ENCODE measurements around the gene AGTPBP1. TPM values are rescaled to one million over a fixed set of nuclear protein-coding genes. Genes with fewer than 3 reads are reported as not detected.

Gene AGTPBP1
- polyA plus RNA-seq, 1 of the 3 experiments (the other 2 are of a cell fraction): 3.8 TPM

DNA sequence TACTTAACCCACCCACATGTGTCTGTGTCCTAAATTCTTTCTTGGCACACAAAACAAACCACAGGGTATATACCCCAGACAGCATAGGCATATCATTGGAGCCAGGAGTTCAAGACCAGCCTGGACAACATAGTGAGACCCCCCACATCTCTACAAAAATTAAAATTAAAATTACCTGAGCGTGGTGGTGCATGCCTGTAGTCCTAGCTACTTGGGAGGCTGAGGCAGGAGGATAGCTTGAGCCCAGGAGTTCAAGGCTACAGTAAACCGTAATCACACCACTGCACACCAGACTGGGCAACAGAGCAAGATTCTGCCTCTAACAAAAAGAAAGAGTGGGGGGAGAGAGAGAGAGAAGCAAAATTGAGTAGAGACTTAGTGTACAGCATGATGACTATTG, 4.6 kb upstream of the AGTPBP1 start:
- H3K27me3 ChIP-seq (ENCODE audit: insufficient read depth): no peaks in the 10 kb centered on the region
- no peaks in the 10 kb centered on the region for H4K20me1 ChIP-seq (ENCODE audit: insufficient read depth)
- no peak overlapping the region for H3K4me3 ChIP-seq (ENCODE audit: low read depth in 2 of 2, low read length in 1 of 2)
- no peaks in the 10 kb centered on the region for H3K9me3 ChIP-seq
- H3K9me2 ChIP-seq: no peaks in the 10 kb centered on the region
- H3K27ac ChIP-seq (ENCODE audit: low read depth in 2 of 2, low read length in 1 of 2): no peak overlapping the region
- TF ChIP-seq GATA2 (CRISPR knock-in tag; IDR thresholded peaks at IDR 0.05) (no peak), TEAD4 (IDR thresholded peaks at IDR 0.05; ENCODE audit: borderline replicate concordance, insufficient read depth) (no peak)
- ChIA-PET CTCF (no interaction called here), POLR2A (no interaction called here)
- 62% methylated on average over 2 of the region's 2 CpGs for WGBS (ENCODE audit: low lambda C conversion rate)
- H3K4me2 ChIP-seq: no peak overlapping the region
- H2AFZ ChIP-seq (ENCODE audit: low read depth): no peak overlapping the region
- H3K36me3 ChIP-seq (replicated peaks in 1 of 2; ENCODE audit: control insufficient read depth in 1 of 2, insufficient read depth in 2 of 2, low read length in 1 of 2): no peaks in the 10 kb centered on the region
- no peak for DNase-seq
- no peak overlapping the region for H3K9ac ChIP-seq
- H3K79me2 ChIP-seq (ENCODE audit: insufficient read depth): no peaks in the 10 kb centered on the region
- H3K4me1 ChIP-seq (ENCODE audit: control insufficient read depth in 1 of 2, insufficient read depth in 2 of 2, low read depth in 1 of 2, low read length in 1 of 2): no peaks in the 10 kb centered on the region; a peak in 1 of 4 replicates
- H3F3A ChIP-seq (replicated peaks; ENCODE audit: insufficient read depth): peaks cover 5% of the 10 kb centered on the region

DNA sequence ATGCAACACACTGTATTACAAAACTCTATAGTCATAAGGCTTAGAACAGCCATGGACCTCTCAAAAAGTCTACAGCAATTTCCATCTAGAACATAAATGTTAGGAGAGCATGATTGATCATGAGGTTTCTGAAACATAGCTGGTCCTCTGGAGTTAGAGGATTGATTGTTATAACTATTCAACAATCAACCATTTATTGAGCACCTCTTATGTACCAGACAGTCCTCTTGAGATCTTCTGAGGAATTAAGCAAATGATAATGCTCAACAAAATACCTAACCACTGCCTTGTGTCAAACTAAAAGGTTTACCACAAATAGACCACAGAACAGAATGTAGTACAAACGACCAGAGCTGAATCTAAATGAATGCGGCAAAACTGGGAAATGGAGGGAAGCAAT, 3.4 kb upstream of the AGTPBP1 start:
- Histone ChIP-seq H3K27ac (ENCODE audit: low read depth in 2 of 2, low read length in 1 of 2) (no peak overlapping the region), H3K9me3 (no peaks in the 10 kb centered on the region), H3K4me1 (ENCODE audit: control insufficient read depth in 1 of 2, insufficient read depth in 2 of 2, low read depth in 1 of 2, low read length in 1 of 2) (peaks cover 0 to 4% of the 10 kb centered on the region in 2 experiments; a peak in 1 of 4 replicates), H4K20me1 (ENCODE audit: insufficient read depth) (no peaks in the 10 kb centered on the region), H3K27me3 (ENCODE audit: insufficient read depth) (no peaks in the 10 kb centered on the region), H3K4me2 (no peak overlapping the region), H2AFZ (ENCODE audit: low read depth) (no peak overlapping the region), H3K9me2 (no peaks in the 10 kb centered on the region), H3F3A (replicated peaks; ENCODE audit: insufficient read depth) (peaks cover 5% of the 10 kb centered on the region), H3K79me2 (ENCODE audit: insufficient read depth) (peaks cover 7% of the 10 kb centered on the region; the same call in 1 of the 2 replicates), H3K36me3 (replicated peaks in 1 of 2; ENCODE audit: control insufficient read depth in 1 of 2, insufficient read depth in 2 of 2, low read length in 1 of 2) (no peaks in the 10 kb centered on the region), H3K9ac (no peak overlapping the region), H3K4me3 (ENCODE audit: low read depth in 2 of 2, low read length in 1 of 2) (no peak overlapping the region)
- DNase-seq: no peak
- ChIA-PET CTCF (interaction anchor here (1.3 kb wide), 1 partner anchor 69 kb away, joined by 3 read pairs; no protein-coding TSS in a partner anchor), POLR2A (no interaction called here)
- WGBS (ENCODE audit: low lambda C conversion rate): 83% methylated on average over 2 of the region's 2 CpGs
- no peak for TF ChIP-seq SIN3A (IDR thresholded peaks at IDR 0.05; ENCODE audit: borderline replicate concordance, low read depth, low read length)
- TF ChIP-seq EZH2phosphoT487 (IDR thresholded peaks at IDR 0.05; ENCODE audit: borderline replicate concordance, low read depth): no peak
- no peak for TF ChIP-seq SMC3 (IDR thresholded peaks at IDR 0.05; ENCODE audit: low read depth, low read length)
- TF ChIP-seq JUND (IDR thresholded peaks at IDR 0.05): no peak
- TF ChIP-seq, protein P1, sequence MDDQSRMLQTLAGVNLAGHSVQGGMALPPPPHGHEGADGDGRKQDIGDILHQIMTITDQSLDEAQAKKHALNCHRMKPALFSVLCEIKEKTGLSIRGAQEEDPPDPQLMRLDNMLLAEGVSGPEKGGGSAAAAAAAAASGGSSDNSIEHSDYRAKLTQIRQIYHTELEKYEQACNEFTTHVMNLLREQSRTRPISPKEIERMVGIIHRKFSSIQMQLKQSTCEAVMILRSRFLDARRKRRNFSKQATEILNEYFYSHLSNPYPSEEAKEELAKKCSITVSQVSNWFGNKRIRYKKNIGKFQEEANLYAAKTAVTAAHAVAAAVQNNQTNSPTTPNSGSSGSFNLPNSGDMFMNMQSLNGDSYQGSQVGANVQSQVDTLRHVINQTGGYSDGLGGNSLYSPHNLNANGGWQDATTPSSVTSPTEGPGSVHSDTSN (IDR thresholded peaks at IDR 0.05): no peak
- no peak for TF ChIP-seq MEF2A (IDR thresholded peaks at IDR 0.05; ENCODE audit: borderline replicate concordance, low read depth)
- TF ChIP-seq, protein P2, sequence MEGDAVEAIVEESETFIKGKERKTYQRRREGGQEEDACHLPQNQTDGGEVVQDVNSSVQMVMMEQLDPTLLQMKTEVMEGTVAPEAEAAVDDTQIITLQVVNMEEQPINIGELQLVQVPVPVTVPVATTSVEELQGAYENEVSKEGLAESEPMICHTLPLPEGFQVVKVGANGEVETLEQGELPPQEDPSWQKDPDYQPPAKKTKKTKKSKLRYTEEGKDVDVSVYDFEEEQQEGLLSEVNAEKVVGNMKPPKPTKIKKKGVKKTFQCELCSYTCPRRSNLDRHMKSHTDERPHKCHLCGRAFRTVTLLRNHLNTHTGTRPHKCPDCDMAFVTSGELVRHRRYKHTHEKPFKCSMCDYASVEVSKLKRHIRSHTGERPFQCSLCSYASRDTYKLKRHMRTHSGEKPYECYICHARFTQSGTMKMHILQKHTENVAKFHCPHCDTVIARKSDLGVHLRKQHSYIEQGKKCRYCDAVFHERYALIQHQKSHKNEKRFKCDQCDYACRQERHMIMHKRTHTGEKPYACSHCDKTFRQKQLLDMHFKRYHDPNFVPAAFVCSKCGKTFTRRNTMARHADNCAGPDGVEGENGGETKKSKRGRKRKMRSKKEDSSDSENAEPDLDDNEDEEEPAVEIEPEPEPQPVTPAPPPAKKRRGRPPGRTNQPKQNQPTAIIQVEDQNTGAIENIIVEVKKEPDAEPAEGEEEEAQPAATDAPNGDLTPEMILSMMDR (IDR thresholded peaks at IDR 0.05): no peak
- no peak for TF ChIP-seq RXRA (IDR thresholded peaks at IDR 0.05; ENCODE audit: borderline replicate concordance, low read depth)
- no peak for TF ChIP-seq RAD21 (IDR thresholded peaks at IDR 0.05; ENCODE audit: low read length)
- TF ChIP-seq FOXJ3 (CRISPR knock-in tag; IDR thresholded peaks at IDR 0.05): no peak
- no peak for TF ChIP-seq FOXM1 (IDR thresholded peaks at IDR 0.05; ENCODE audit: low read depth)
- no peak for TF ChIP-seq TEAD4 (IDR thresholded peaks at IDR 0.05; ENCODE audit: borderline replicate concordance, insufficient read depth)
- TF ChIP-seq YY1 (IDR thresholded peaks at IDR 0.05; ENCODE audit: low read depth): no peak
- no peak for TF ChIP-seq GATA2 (CRISPR knock-in tag; IDR thresholded peaks at IDR 0.05)
- TF ChIP-seq TCF12 (IDR thresholded peaks at IDR 0.05): no peak
- TF ChIP-seq POLR2AphosphoS5 (IDR thresholded peaks at IDR 0.05; ENCODE audit: low read depth, low read length): no peak
- TF ChIP-seq RFX5 (IDR thresholded peaks at IDR 0.05; ENCODE audit: low read length): no peak
- TF ChIP-seq RCOR1 (IDR thresholded peaks at IDR 0.05; ENCODE audit: low read length): no peak

All from SK-N-SH (cell line).